ENCODE data around the gene KIRREL3. TPM values are rescaled to one million over a fixed set of nuclear protein-coding genes. Genes with fewer than 3 reads are reported as not detected.

Gene KIRREL3
- total RNA-seq, 2 experiments from 2014 or later: not detected

DNA sequence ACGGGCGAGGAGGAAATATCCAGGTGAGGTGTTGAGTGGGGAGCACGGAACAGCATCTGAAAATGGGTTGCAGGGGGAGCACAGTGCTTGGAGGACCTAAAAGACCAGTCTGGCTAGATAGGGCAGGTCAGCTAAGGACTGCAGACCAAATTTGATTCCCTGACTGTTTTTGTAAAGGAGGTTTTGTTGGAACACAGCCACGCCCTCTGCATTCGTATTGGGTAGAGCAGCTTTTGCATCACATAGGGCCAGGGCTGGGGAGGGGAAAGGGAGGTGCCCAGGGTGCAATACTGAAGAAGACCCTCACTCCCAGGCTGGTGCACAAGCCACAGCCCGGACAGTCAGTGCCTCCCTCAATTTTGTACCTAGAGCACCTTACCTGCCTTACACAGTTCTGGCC lies 286.8 kb downstream of the KIRREL3 start:
- H3K36me3 ChIP-seq (ENCODE audit: insufficient read depth, low read length): no peaks in the 10 kb centered on the region
- intact Hi-C loops (cut with DNase I, micrococcal nuclease): no loop called here
- Mint-ChIP-seq H3K9me3 (no peaks in the 10 kb centered on the region), H3K4me1 (ENCODE audit: low read depth) (no peaks in the 10 kb centered on the region), H3K4me3 (no peak overlapping the region), H3K36me3 (ENCODE audit: low read depth) (no peaks in the 10 kb centered on the region), H3K27ac (no peak overlapping the region), H3K27me3 (peaks cover 51% of the 10 kb centered on the region)
- CTCF ChIA-PET: no interaction called here
- peaks cover 9 to 31% of the 10 kb centered on the region in 2 experiments for H3K27me3 ChIP-seq (ENCODE audit: control insufficient read depth in 1 of 2, insufficient read depth in 2 of 2, low read length in 2 of 2)
- no peaks in the 10 kb centered on the region for H3K4me1 ChIP-seq (ENCODE audit: insufficient read depth, low read length)
- no peak overlapping the region for H3K4me3 ChIP-seq (ENCODE audit: low read length)
- peaks cover 0 to 12% of the 10 kb centered on the region in 2 experiments for H3K9me3 ChIP-seq (ENCODE audit: control insufficient read depth in 1 of 2, insufficient read depth in 1 of 2, low read length in 2 of 2)
- no peak for ATAC-seq (ENCODE audit: poor library complexity)
- H3K27ac ChIP-seq (ENCODE audit: low read depth in 1 of 2, low read length in 2 of 2): no peak overlapping the region
- TF ChIP-seq, protein P1, sequence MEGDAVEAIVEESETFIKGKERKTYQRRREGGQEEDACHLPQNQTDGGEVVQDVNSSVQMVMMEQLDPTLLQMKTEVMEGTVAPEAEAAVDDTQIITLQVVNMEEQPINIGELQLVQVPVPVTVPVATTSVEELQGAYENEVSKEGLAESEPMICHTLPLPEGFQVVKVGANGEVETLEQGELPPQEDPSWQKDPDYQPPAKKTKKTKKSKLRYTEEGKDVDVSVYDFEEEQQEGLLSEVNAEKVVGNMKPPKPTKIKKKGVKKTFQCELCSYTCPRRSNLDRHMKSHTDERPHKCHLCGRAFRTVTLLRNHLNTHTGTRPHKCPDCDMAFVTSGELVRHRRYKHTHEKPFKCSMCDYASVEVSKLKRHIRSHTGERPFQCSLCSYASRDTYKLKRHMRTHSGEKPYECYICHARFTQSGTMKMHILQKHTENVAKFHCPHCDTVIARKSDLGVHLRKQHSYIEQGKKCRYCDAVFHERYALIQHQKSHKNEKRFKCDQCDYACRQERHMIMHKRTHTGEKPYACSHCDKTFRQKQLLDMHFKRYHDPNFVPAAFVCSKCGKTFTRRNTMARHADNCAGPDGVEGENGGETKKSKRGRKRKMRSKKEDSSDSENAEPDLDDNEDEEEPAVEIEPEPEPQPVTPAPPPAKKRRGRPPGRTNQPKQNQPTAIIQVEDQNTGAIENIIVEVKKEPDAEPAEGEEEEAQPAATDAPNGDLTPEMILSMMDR (IDR thresholded peaks at IDR 0.05): no peak
- POLR2A ChIA-PET: no interaction called here
- DNase-seq: no peak

DNA sequence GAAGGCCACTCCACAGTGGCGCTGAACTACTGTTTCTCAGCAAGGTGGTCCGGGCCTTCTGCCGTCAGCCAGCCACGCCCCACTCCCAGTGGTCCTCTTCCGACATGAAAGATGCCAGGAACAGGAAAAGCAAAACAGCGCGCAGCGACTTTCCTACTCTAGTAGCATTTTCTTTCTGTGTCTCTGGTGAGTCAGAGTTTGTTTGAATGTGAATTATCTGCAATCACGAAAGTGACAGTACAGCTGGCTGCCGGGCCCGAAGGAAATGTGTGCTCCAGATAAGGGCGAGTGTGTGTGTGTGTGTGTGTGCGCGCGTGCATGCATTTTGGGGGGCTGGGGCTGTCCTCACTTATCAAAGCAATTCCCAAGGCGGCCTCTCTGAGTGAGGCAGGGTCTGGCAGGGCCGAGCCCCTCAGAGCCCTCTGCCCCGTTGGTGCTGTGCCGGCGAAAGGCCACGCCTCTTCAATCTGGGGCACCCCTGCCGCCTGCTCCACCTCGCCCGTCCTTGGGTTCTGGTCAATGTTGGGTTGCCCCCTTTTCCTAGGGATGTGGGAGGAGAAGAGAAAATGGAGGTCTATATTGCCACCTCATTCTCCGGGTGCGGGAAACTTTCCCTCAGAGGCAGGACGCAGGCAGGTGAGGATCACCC lies 288.5 kb downstream of the KIRREL3 start:
- H3K27ac Mint-ChIP-seq: no peak overlapping the region
- intact Hi-C loops (cut with DNase I, micrococcal nuclease): no loop called here
- Histone ChIP-seq H3K27ac (ENCODE audit: low read depth in 1 of 2, low read length in 2 of 2) (no peak overlapping the region), H3K4me1 (ENCODE audit: insufficient read depth, low read length) (no peaks in the 10 kb centered on the region), H3K9me3 (ENCODE audit: control insufficient read depth in 1 of 2, insufficient read depth in 1 of 2, low read length in 2 of 2) (peaks cover 0 to 16% of the 10 kb centered on the region in 2 experiments), H3K4me3 (ENCODE audit: low read length) (no peak overlapping the region), H3K27me3 (ENCODE audit: control insufficient read depth in 1 of 2, insufficient read depth in 2 of 2, low read length in 2 of 2) (peaks cover 9 to 31% of the 10 kb centered on the region in 2 experiments), H3K36me3 (ENCODE audit: insufficient read depth, low read length) (no peaks in the 10 kb centered on the region)
- no peak overlapping the region for H3K4me3 Mint-ChIP-seq
- ChIA-PET CTCF (no interaction called here), POLR2A (no interaction called here)
- H3K36me3 Mint-ChIP-seq (ENCODE audit: low read depth): no peaks in the 10 kb centered on the region
- TF ChIP-seq, protein P1 (IDR thresholded peaks at IDR 0.05): no peak
- H3K9me3 Mint-ChIP-seq: no peaks in the 10 kb centered on the region
- H3K4me1 Mint-ChIP-seq (ENCODE audit: low read depth): no peaks in the 10 kb centered on the region
- ATAC-seq (ENCODE audit: poor library complexity) (no peak), DNase-seq (no peak)
- H3K27me3 Mint-ChIP-seq: peaks cover 54% of the 10 kb centered on the region

DNA sequence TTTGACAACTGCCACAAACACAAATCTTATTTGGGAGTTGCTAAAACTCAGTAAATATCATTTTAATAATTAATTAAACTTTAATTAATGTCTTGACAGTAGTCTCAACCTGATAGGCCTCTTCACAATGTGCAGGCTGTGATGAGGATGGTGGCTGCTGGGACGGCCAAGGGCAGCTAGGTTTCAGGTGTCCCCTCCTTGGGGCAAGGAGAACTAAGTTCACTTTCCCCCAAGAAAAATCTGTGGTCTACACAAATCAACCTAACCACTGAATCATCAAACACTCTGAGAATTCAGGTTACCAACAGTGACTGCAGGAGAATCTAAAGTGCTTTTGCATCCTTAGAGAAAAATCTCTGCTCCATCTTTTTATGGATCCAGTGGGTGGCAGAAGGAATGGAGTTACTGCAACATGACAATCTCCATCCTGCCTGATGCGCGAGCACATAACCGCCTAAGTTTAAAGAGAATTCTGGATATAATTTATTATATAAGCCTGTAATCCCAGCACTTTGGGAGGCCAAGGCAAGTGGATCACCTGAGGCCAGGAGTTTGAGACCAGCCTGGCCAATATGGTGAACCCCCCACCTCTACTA lies 289.7 kb downstream of the KIRREL3 start:
- Histone ChIP-seq H3K27me3 (ENCODE audit: control insufficient read depth in 1 of 2, insufficient read depth in 2 of 2, low read length in 2 of 2) (peaks cover 9 to 31% of the 10 kb centered on the region in 2 experiments), H3K9me3 (ENCODE audit: control insufficient read depth in 1 of 2, insufficient read depth in 1 of 2, low read length in 2 of 2) (peaks cover 0 to 16% of the 10 kb centered on the region in 2 experiments), H3K4me3 (ENCODE audit: low read length) (no peak overlapping the region), H3K4me1 (ENCODE audit: insufficient read depth, low read length) (no peaks in the 10 kb centered on the region), H3K27ac (ENCODE audit: low read depth in 1 of 2, low read length in 2 of 2) (no peak overlapping the region), H3K36me3 (ENCODE audit: insufficient read depth, low read length) (no peaks in the 10 kb centered on the region)
- POLR2A ChIA-PET: no interaction called here
- no peak for DNase-seq
- Mint-ChIP-seq H3K27me3 (peaks cover 53% of the 10 kb centered on the region), H3K4me3 (no peak overlapping the region), H3K27ac (no peak overlapping the region), H3K36me3 (ENCODE audit: low read depth) (no peaks in the 10 kb centered on the region), H3K9me3 (no peaks in the 10 kb centered on the region), H3K4me1 (ENCODE audit: low read depth) (no peaks in the 10 kb centered on the region)
- TF ChIP-seq, protein P1 (IDR thresholded peaks at IDR 0.05): no peak
- ATAC-seq (ENCODE audit: poor library complexity): no peak
- CTCF ChIA-PET: no interaction called here
- intact Hi-C loops (cut with DNase I, micrococcal nuclease): no loop called here

Measured in CD4-positive, alpha-beta T cell (primary cell).